ENCODE results near the gene EOLA2.
A peak's percentile ranks its signal among the peaks of the same experiment; 100 is the strongest.

EOLA2 gene

DNA sequence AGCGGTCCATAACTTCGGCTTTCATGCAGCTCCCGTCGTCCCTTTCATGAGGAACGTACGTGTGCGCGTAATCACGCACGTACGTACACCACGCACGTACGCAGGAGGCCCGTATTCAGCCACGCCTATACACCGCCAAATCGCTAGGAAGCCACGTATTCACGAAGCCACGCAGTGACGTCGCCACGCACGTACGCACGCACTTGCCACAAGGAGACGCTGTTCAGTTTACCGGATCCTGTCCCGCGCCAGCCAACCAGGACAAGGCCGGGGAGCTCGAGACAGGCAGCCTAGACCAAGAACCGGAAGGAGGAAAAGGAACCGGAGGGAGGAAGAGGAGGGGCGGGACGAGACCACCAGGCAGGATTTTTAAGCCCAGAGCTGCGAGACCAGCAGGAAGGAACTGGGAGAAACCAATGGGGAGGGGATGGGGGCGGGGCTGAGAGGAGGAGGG, at the start of gene EOLA2:
Gene EOLA2, minus strand, starts transcription at position 65 of the 454 bp plus-strand sequence. CDS start 4,617 bp downstream, outside the sequence.
- Histone ChIP-seq H2AFZ (ENCODE audit: low read length) (no peak within 1 kb of the TSS), H3K27me3 (ENCODE audit: insufficient read depth, low read length) (no peaks in the 10 kb centered on the region), H4K20me1 (ENCODE audit: insufficient read depth, low read length) (no peaks in the 10 kb centered on the region), H3K9me3 (ENCODE audit: low read length) (no peaks in the 10 kb centered on the region), H3K36me3 (ENCODE audit: insufficient read depth, low read length) (no peaks in the 10 kb centered on the region), H3F3A (ENCODE audit: insufficient read depth, low read length) (no peaks in the 10 kb centered on the region), H3K9me2 (ENCODE audit: low read depth, low read length) (no peaks in the 10 kb centered on the region), H3K4me2 (ENCODE audit: low read length) (peak within 1 kb of the TSS; percentile 92), H3K27ac (ENCODE audit: low read depth, low read length, poor library complexity, severe bottlenecking) (peak within 1 kb of the TSS; percentile 82), H3K9ac (ENCODE audit: low read length) (peak within 1 kb of the TSS; percentile 99), H3K79me2 (ENCODE audit: insufficient read depth, low read length) (no peaks in the 10 kb centered on the region), H3K4me3 (ENCODE audit: low read depth, low read length, poor library complexity, severe bottlenecking) (peak within 1 kb of the TSS; percentile 98), H3K4me1 (ENCODE audit: insufficient read depth, low read length, severe bottlenecking) (peaks cover 13% of the 10 kb centered on the region)
- TF ChIP-seq CTCF (IDR thresholded peaks at IDR 0.05; ENCODE audit: low read length) (peak; percentile 31; the same call in 1 of the 2 replicates), EZH2 (IDR thresholded peaks at IDR 0.05; ENCODE audit: borderline replicate concordance, low read length) (no peak)

- Histone ChIP-seq H3K9me2 (ENCODE audit: low read depth, low read length) (no peaks in the 10 kb centered on the region), H3K4me1 (ENCODE audit: insufficient read depth, low read length, severe bottlenecking) (no peaks in the 10 kb centered on the region), H3K9me3 (ENCODE audit: low read length) (no peaks in the 10 kb centered on the region), H3K27me3 (ENCODE audit: insufficient read depth, low read length) (no peaks in the 10 kb centered on the region), H4K20me1 (ENCODE audit: insufficient read depth, low read length) (no peaks in the 10 kb centered on the region), H3F3A (ENCODE audit: insufficient read depth, low read length) (no peaks in the 10 kb centered on the region), H3K79me2 (ENCODE audit: insufficient read depth, low read length) (no peaks in the 10 kb centered on the region), H3K36me3 (ENCODE audit: insufficient read depth, low read length) (no peaks in the 10 kb centered on the region), H3K4me2 (ENCODE audit: low read length) (no peak overlapping the region), H3K27ac (ENCODE audit: low read depth, low read length, poor library complexity, severe bottlenecking) (no peak overlapping the region), H3K9ac (ENCODE audit: low read length) (no peak overlapping the region), H2AFZ (ENCODE audit: low read length) (no peak overlapping the region), H3K4me3 (ENCODE audit: low read depth, low read length, poor library complexity, severe bottlenecking) (no peak overlapping the region)
- no peak for TF ChIP-seq CTCF (IDR thresholded peaks at IDR 0.05; ENCODE audit: low read length)
- TF ChIP-seq EZH2 (IDR thresholded peaks at IDR 0.05; ENCODE audit: borderline replicate concordance, low read length), result no peak
Observed at GRCh38 chrX:149987613-149988012, 49.3 kb upstream of the EOLA2 start.

DNA sequence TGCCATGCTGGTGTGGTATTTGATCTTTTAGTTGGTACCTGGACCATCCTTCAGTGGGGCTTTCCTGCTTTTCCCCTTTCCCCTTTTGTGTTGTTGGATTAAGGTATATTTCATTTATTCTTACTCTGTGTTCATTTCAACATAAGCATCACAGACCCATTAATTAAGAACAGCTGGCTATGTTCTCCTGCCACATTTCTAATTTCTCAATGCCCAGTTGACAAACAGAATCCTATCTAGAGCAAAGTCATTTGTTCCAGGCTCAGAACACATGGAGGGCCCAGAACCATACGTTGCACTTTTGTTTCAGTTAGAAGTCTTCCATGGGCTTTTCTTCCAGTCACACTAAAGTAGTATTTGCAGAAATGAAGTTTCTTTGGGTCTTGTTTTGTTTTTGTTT, 46.1 kb upstream of the EOLA2 start:
- Histone ChIP-seq H3K36me3 (ENCODE audit: insufficient read depth, low read length) (no peaks in the 10 kb centered on the region), H3K9me2 (ENCODE audit: low read depth, low read length) (no peaks in the 10 kb centered on the region), H3K4me2 (ENCODE audit: low read length) (no peak overlapping the region), H3K79me2 (ENCODE audit: insufficient read depth, low read length) (no peaks in the 10 kb centered on the region), H4K20me1 (ENCODE audit: insufficient read depth, low read length) (no peaks in the 10 kb centered on the region), H3K4me1 (ENCODE audit: insufficient read depth, low read length, severe bottlenecking) (no peaks in the 10 kb centered on the region), H3K27ac (ENCODE audit: low read depth, low read length, poor library complexity, severe bottlenecking) (no peak overlapping the region), H2AFZ (ENCODE audit: low read length) (no peak overlapping the region), H3K9ac (ENCODE audit: low read length) (no peak overlapping the region), H3K4me3 (ENCODE audit: low read depth, low read length, poor library complexity, severe bottlenecking) (no peak overlapping the region), H3K27me3 (ENCODE audit: insufficient read depth, low read length) (no peaks in the 10 kb centered on the region), H3F3A (ENCODE audit: insufficient read depth, low read length) (no peaks in the 10 kb centered on the region), H3K9me3 (ENCODE audit: low read length) (no peaks in the 10 kb centered on the region)
- TF ChIP-seq EZH2 (IDR thresholded peaks at IDR 0.05; ENCODE audit: borderline replicate concordance, low read length) (no peak), CTCF (IDR thresholded peaks at IDR 0.05; ENCODE audit: low read length) (no peak)
